ENCODE results near the gene GLCCI1. TPM values are rescaled to one million over a fixed set of nuclear protein-coding genes. Genes with fewer than 3 reads are reported as not detected.

The GLCCI1 gene
- total RNA-seq, 1 donor from 2014 or later: 0.21 TPM

GRCh38 chr7:8117195-8117594, 148.6 kb downstream of the GLCCI1 start:
- no peak overlapping the region for H3K27ac ChIP-seq
- no peaks in the 10 kb centered on the region for H3K27me3 ChIP-seq
- no peak overlapping the region for H3K4me3 ChIP-seq
- H3K36me3 ChIP-seq: no peaks in the 10 kb centered on the region
- no peaks in the 10 kb centered on the region for H3K4me1 ChIP-seq
- intact Hi-C loops (cut with DNase I): loop anchor here (10.0 kb wide), 1 partner anchor 62 kb away; no protein-coding TSS in a partner anchor
- H3K9me3 ChIP-seq: no peaks in the 10 kb centered on the region
- DNase-seq (ENCODE audit: low spot score in 2 of 2): no peak
- TF ChIP-seq CTCF (IDR thresholded peaks at IDR 0.05): no peak

- Histone ChIP-seq H3K36me3 (no peaks in the 10 kb centered on the region), H3K27me3 (no peaks in the 10 kb centered on the region), H3K27ac (no peak overlapping the region), H3K9me3 (no peaks in the 10 kb centered on the region), H3K4me3 (no peak overlapping the region), H3K4me1 (no peaks in the 10 kb centered on the region)
- intact Hi-C loops (cut with DNase I): loop anchor here (10.0 kb wide), 1 partner anchor 64 kb away; no protein-coding TSS in a partner anchor
- no peak for DNase-seq (ENCODE audit: low spot score in 2 of 2)
- no peak for TF ChIP-seq CTCF (IDR thresholded peaks at IDR 0.05)
Measured at GRCh38 chr7:8119262-8119661, 150.7 kb downstream of the GLCCI1 start.

GRCh38 chr7:8120390-8121058, 151.9 kb downstream of the GLCCI1 start:
- intact Hi-C loops (cut with DNase I): no loop called here
- H3K36me3 ChIP-seq: no peaks in the 10 kb centered on the region
- no peaks in the 10 kb centered on the region for H3K4me1 ChIP-seq
- no peaks in the 10 kb centered on the region for H3K27me3 ChIP-seq
- DNase-seq (ENCODE audit: low spot score in 2 of 2): no peak
- H3K9me3 ChIP-seq: no peaks in the 10 kb centered on the region
- no peak for TF ChIP-seq CTCF (IDR thresholded peaks at IDR 0.05)
- no peak overlapping the region for H3K4me3 ChIP-seq
- no peak overlapping the region for H3K27ac ChIP-seq

- Histone ChIP-seq H3K27ac (no peak overlapping the region), H3K36me3 (no peaks in the 10 kb centered on the region), H3K9me3 (no peaks in the 10 kb centered on the region), H3K4me1 (no peaks in the 10 kb centered on the region), H3K4me3 (no peak overlapping the region), H3K27me3 (no peaks in the 10 kb centered on the region)
- intact Hi-C loops (cut with DNase I): no loop called here
- no peak for DNase-seq (ENCODE audit: low spot score in 2 of 2)
- TF ChIP-seq CTCF (IDR thresholded peaks at IDR 0.05): no peak
Measured at GRCh38 chr7:8121243-8121642, 152.6 kb downstream of the GLCCI1 start.

GRCh38 chr7:8125680-8126444, 157.3 kb downstream of the GLCCI1 start:
- no peak for TF ChIP-seq CTCF (IDR thresholded peaks at IDR 0.05)
- DNase-seq (ENCODE audit: low spot score in 2 of 2): peak; percentile 24 to 69
- no peak overlapping the region for H3K27ac ChIP-seq

More at GRCh38 chr7:8125680-8126444, 157.3 kb downstream of the GLCCI1 start:
- intact Hi-C loops (cut with DNase I): no loop called here
- Histone ChIP-seq H3K4me3 (no peak overlapping the region), H3K27me3 (no peaks in the 10 kb centered on the region), H3K9me3 (no peaks in the 10 kb centered on the region), H3K36me3 (no peaks in the 10 kb centered on the region), H3K4me1 (no peaks in the 10 kb centered on the region)

All from ascending aorta (tissue), 2 donors.